NCI-H1694 (cell line): ENCODE measurements around the gene ITGB6.
"Not testable (repeated sequence)": the region's sequence is repeated elsewhere in the genome, so short reads cannot be mapped to it uniquely, and the experiment has no call there.

Experiments
- DNase-seq: peaks from one replicate; lab custom pipeline; 2025; lab: John Stamatoyannopoulos, UW

The ITGB6 gene

DNA sequence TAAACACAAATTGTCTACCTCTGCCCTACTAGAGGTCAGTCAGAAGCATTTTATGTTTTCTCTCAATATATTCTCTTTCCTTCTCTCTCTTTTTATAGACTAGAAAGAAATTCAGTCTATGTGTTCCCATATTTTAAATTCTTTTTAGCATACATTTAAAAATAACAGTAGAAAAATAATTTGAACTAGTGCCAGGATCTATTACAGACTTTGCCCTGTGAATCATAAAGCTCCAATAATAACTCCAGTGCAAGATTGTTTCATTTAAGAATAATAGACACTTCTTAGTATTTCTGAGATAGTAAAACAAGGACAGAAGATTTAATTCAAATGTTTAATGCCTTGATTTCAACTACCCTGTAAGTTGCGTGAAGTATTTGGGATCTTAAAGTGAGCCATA is 60.1 kb downstream of the ITGB6 start:
- no peak for DNase-seq

DNA sequence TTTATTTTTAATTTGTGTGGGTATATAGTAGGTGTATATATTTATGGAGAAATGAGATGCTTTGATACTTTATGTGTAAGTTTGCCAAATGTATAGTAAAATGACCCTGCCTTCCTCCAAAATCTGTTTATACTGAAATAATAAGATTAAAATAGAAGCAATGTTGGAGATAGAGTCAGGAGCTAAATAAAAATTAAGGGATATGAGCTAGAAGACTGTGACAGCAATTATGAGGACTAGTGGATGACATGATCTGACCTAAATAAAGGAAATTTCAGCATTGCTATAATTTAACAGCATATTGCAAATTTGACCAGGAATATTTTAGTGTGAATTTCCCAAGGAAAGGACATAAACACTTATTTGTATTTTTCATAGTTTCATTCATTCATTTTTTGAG is 60.7 kb downstream of the ITGB6 start:
- no peak for DNase-seq

GRCh38 chr2:160138406-160138805 is 61.7 kb downstream of the ITGB6 start:
- no peak for DNase-seq

GRCh38 chr2:160137464-160137863 is 62.6 kb downstream of the ITGB6 start:
- no peak for DNase-seq

DNA sequence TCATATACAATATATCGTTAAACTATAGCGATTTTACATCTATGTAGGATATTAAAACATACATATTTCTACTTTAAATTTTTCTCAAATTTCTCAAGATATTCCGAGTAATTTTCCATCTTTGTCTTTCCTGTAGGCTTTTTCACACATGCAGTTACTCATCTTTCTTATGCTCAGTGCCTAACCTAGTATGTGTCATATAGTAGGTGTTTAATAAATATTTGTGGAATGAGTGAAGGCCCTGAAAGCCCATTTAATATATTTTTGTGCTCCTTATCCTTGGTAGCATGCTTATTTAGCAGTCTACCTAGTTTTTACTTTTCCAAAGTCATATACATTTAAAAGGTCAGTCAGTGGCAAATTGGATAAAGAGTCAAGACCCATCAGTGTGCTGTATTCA is 67.3 kb downstream of the ITGB6 start:
- DNase-seq = no peak

DNA sequence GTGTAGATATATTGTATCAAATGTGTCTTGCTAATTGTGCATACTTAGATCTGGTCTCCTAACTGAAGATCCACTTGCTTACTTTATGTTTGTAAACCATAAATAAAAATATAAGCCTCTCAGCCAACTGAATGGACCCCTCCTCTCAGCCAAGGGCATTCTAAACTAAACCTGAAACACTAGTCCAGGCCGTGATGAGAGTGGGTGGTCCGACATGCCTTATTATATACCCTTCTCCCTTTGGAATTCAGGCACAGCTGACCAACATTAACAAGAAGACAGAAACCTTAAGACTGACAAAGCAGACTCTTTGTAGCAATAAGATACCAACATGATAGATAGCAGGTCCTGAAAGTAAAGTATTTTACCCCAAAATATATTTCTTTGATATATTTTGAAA is 73.3 kb downstream of the ITGB6 start:
- DNase-seq = no peak

DNA sequence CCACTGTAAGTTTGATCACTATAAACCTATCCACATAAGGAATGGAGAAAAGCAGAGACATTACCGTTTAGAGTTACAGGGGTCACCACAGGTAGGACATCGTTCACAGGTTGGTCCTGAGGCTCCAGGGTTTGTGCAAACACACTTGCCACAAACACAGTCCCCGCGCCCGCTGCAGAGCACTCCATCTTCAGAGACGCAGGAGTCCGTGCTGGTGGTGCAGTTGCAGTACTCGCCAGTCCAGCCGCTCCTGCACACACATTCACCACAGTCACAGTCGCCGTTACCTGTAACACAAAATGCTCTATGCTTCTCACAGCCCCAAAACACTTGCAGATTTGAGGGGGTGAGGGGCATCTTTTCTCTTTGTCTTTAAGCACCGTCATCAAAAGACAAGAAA is 73.8 kb downstream of the ITGB6 start:
- no peak for DNase-seq

- no peak for DNase-seq
Observed at GRCh38 chr2:160125828-160126227, 74.2 kb downstream of the ITGB6 start.

GRCh38 chr2:160125366-160125765 is 74.7 kb downstream of the ITGB6 start:
- DNase-seq = no peak

GRCh38 chr2:160124571-160124970 is 75.5 kb downstream of the ITGB6 start:
- no peak for DNase-seq

DNA sequence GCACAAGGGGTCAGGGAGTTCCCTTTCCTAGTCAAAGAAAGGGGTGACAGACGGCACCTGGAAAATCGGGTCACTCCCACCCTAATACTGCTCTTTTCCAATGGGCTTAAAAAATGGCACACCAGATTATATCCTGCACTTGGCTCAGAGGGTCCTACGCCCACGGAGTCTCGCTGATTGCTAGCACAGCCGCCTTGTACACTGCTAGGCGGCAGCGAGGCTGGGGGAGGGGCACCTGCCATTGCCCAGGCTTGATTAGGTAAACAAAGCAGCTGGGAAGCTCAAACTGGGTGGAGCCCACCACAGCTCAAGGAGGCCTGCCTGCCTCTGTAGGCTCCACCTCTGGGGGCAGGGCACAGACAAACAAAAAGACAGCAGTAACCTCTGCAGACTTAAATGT is 85.4 kb downstream of the ITGB6 start:
- not testable (repeated sequence) for DNase-seq

GRCh38 chr2:160114020-160114419 is 86.1 kb downstream of the ITGB6 start:
- DNase-seq = no peak

DNA sequence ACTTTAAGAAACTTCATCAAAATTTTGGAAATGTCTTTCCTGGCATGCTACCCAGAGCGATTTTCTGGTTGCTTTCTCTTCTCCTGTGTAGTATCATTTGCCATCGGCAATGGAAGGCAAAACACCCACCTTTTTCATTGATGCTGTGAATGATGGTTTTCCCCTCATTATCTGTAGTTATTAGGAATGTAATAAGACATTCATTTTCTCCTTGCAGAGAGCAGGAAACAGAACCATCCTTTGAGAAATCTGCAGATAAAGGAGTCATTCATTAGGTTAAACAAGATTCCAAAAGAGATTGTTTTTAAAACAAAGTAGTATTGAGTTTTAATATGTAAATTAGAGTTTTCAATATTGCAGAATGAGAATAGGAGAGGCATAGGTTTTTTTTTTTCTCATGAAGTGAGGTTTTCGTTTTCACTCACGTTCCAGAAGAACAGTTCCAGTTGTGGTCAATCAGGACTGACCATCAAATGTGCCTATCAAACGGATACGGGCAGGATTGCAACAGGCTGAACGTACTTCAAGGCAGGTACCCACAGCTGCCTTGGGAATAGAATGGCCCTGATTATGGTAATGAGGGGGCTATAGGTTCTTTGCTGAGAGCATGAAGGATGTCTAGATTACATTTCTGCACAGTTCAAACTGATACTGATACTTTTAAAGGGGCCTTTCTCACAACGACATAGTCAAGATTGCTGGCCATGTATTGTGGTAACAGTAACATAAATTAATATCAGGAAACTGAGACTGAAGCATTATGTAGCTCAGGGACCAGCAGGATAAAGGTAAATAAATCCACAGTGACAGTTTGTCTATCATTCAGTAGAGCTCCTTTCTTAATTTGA is 87.9 kb downstream of the ITGB6 start:
- no peak for DNase-seq

DNA sequence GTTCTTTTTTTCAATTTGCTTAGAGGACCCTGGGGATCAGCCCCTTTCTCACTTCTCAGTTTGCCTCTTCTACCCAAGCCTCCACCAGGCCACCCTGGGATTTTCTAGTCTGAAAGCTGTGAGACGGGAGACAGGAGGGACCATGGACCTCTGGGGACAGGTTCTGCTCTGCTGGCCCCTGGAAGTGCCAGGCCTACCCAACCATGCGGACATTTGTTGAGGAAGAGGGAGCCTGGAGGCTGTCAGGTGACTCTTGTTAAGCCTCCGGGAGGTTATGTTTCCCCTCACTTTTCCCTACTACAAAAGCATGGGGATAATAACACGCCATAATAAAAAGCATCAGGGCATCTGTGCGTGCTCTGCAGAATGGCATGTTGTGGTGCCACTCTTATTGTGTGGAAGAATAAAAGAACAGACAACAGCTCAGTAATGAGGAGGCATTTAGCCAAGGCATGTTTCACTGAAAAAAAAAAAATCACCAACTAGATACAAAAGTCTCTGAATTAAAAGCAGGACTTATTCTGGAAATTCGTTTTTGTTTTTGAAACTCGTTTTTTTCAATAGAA is 89.3 kb downstream of the ITGB6 start:
- no peak for DNase-seq

- DNase-seq = peak; percentile 80
Observed at GRCh38 chr2:160109939-160110673, 90.0 kb downstream of the ITGB6 start.

GRCh38 chr2:160109243-160109642 is 90.8 kb downstream of the ITGB6 start:
- DNase-seq = no peak

GRCh38 chr2:160108646-160109045 is 91.4 kb downstream of the ITGB6 start:
- DNase-seq = no peak

DNA sequence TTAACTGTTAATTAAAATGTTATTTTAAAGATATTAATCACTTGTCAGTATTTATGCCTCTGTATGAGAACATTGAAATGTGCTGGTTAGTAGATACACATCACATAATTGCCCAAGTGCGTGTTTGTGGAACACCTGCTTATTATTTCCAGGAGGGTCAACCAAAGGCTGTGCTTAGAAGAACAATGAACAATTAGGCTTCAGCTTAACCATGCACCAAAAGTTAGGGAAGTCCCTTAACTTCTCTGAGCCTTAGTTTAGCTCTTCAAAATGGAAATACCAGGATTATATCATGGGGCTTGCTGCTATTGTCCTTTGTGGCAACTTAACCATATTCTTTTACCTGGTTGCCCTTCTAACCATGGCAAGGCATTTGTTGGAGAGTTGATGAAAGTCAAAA is 94.7 kb downstream of the ITGB6 start:
- no peak for DNase-seq

DNA sequence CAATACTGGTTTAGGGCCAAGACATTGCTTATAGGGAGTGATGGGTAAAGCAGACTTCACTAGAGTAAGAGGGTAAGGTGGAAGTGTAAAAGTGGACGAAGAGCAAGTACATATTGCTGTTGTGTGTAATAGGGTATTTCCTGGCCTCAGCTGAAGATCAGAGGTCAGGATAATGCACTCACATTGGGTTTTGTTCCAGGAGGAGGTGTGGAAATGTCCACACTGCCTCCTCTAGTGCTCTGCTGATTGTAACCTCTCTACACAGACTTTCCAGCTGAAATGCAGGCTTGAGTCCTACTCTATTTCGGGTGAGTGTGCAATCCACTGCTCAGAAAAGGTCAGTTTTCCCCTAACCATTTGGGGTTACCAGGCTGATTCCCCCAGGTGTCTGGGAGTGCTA is 96.0 kb downstream of the ITGB6 start:
- DNase-seq = no peak

DNA sequence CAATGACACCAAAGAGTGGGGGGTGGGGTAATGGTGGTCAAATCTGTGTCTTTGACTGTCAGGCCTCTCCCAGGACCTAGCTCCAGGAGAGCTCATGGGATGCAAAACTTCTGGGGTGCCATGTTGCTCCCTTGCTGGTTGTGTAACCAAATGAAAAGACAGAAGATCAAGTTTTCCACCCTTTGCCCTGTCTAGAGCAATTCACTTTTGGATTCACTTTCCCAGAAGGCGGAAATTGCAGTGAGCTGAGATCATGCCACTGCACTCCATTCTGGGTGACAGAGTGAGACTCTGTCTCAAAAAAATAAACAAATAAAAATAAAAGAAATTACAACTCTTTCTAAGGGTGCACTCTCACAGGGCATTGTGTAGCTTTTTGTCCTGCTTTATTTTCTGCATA is 102.7 kb downstream of the ITGB6 start:
- no peak for DNase-seq

- no peak for DNase-seq
Observed at GRCh38 chr2:160096409-160096808, 103.7 kb downstream of the ITGB6 start.

- DNase-seq = no peak
Observed at GRCh38 chr2:160092445-160092844, 107.6 kb downstream of the ITGB6 start.

DNA sequence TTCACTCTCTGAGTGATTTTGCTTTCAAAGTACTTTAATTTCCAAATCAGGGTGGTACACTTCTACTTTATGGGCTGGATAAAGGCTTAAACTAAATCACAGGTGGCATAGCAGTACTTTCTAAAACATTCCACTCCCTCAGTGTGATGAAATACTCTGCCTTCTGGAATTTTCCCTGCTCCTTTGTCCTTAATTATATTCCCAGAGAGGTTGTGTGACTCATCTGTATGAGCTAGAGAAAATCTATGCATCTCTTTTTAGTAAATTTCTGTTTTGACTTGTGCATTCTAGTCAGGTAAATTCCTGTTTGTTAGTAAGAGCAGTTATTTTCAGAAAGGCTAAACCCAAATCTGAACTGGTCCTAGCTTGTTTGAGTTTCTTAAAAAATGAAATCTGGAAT is 108.7 kb downstream of the ITGB6 start:
- DNase-seq = no peak
